ENCODE measurements around the gene ZRANB3.
"Not testable (repeated sequence)": the region's sequence is repeated elsewhere in the genome, so short reads cannot be mapped to it uniquely, and the experiment has no call there.

ZRANB3 gene

DNA sequence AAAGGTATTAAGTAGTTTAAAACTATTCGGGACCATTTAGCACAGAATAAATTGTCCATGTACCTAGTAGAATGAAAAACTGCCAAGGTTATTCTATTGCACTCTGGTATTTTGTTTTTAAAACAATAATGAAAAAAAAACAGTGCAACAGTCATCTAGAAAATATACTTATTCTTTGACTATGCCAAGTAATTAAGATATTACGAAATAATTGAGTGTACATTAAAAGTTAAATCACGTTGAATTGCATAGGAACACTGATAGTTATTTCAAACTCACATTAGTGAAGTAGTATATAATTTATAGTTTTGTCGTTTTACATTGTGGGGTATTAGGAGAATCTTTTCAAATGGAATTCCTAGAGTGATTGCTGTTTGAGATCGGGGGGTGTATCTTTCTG lies 20.3 kb upstream of the ZRANB3 start:
- H3K4me3 ChIP-seq = no peak overlapping the region
- H3K36me3 ChIP-seq (ENCODE audit: insufficient read depth, low read length) = peaks cover 21% of the 10 kb centered on the region
- no peak overlapping the region for H3K27ac ChIP-seq
- H3K9ac ChIP-seq (ENCODE audit: insufficient read length) = no peak overlapping the region
- TF ChIP-seq FOXP2 (optimal IDR thresholded peaks at IDR 0.05; ENCODE audit: control extremely low read depth, extremely low read length, insufficient read depth) (no peak), EZH2 (IDR thresholded peaks at IDR 0.05) (no peak), POLR2AphosphoS5 (IDR thresholded peaks at IDR 0.05; ENCODE audit: borderline replicate concordance, low read depth, low read length) (no peak)
- DNase-seq (ENCODE audit: low read depth, low spot score) = no peak
- 0 out of 2 replicates have a peak, but pooled peaks cover 2% of the 10 kb centered on the region for H3K9me3 ChIP-seq (ENCODE audit: low read depth, low read length)

DNA sequence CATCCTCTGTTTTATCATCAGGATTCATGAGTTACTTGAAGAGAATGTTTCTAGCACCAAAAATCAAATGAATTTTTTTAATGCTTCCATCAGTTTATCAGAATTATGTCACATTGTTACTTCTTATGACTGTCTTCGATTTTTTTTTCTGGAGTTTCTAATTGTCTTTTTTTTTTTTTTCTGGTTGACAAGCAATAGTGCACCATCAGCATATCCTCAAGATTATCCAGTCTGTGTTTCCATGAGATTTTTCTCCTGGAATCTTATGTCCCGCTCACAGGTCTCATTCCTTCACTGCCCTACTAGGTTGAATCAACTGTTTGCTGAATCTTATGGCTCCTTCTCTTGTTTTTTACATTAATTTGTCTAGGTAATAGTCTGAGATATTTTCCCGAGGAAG lies 16.3 kb upstream of the ZRANB3 start:
- H3K4me3 ChIP-seq = no peak overlapping the region
- no peaks in the 10 kb centered on the region for H3K9me3 ChIP-seq (ENCODE audit: low read depth, low read length)
- TF ChIP-seq POLR2AphosphoS5 (IDR thresholded peaks at IDR 0.05; ENCODE audit: borderline replicate concordance, low read depth, low read length) = no peak
- peaks cover 11% of the 10 kb centered on the region; the same call in 1 of the 2 replicates for H3K36me3 ChIP-seq (ENCODE audit: insufficient read depth, low read length)
- H3K27ac ChIP-seq = peak overlapping the region; percentile 33; the same call in 1 of the 2 replicates
- DNase-seq (ENCODE audit: low read depth, low spot score) = no peak
- no peak overlapping the region for H3K9ac ChIP-seq (ENCODE audit: insufficient read length)

DNA sequence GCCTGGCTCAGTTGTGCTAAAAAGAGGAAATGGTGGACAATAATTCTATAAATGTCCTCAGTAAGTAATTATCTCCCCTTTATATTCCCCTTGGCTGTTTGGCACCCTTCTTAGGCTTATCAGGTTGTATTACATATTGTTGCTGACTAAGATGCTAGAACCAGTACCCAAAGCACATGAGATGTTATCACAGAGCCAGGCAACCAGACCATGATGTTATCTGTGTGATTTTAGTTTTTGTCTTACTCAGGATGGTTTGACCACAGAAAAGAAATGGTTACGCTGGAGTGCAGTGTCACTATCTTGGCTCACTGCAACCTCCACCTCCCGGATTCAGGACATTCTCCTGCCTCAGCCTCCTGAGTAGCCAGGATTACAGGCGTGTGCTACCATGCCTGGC lies 15.4 kb upstream of the ZRANB3 start:
- H3K36me3 ChIP-seq (ENCODE audit: insufficient read depth, low read length) = peaks cover 11% of the 10 kb centered on the region; the same call in 1 of the 2 replicates
- H3K27ac ChIP-seq = no peak overlapping the region
- no peak overlapping the region for H3K9ac ChIP-seq (ENCODE audit: insufficient read length)
- no peak overlapping the region for H3K4me3 ChIP-seq
- H3K9me3 ChIP-seq (ENCODE audit: low read depth, low read length) = no peaks in the 10 kb centered on the region
- TF ChIP-seq EZH2 (IDR thresholded peaks at IDR 0.05) (no peak), FOXP2 (optimal IDR thresholded peaks at IDR 0.05; ENCODE audit: control extremely low read depth, extremely low read length, insufficient read depth) (no peak), POLR2AphosphoS5 (IDR thresholded peaks at IDR 0.05; ENCODE audit: borderline replicate concordance, low read depth, low read length) (no peak)
- no peak for DNase-seq (ENCODE audit: low read depth, low spot score)

DNA sequence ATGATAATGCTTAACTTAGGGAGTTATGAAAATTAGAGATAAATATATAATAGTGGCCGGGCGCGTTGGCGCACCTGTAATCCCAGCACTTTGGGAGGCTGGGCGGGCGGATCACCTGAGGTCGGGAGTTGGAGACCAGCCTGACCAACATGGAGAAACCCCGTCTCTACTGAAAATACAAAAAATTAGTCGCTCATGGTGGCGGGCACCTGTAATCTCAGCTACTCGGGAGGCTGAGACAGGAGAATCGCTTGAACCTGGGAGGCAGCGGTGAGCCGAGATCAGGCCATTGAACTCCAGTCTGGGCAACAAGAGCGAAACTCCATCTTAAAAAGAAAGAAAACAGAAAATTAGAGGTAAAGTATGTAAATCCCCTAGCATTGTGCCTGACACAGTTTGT lies 2.5 kb upstream of the ZRANB3 start:
- H3K9me3 ChIP-seq (ENCODE audit: low read depth, low read length); DNase-seq (ENCODE audit: low read depth, low spot score); H3K9ac ChIP-seq (ENCODE audit: insufficient read length); H3K27ac ChIP-seq; H3K4me3 ChIP-seq: not testable (repeated sequence)
- H3K36me3 ChIP-seq (ENCODE audit: insufficient read depth, low read length) = peaks cover 16% of the 10 kb centered on the region

DNA sequence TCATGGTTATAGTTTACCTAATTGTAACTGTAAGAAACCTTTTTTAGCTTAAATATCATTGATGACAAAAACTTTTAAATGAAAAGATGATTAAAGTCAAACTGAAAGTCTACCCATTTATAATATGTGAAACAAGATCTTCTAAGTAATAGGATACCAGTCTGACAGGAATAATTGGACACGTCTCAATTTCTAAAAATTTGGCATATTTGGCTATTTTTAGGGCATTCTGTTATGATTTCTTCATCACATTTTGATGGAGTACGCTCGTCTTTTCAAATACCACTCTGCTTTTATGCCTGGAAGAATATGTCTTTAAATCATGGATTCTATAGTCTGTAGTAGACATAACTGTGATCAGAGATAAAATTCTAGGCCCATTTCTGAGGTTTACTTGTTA lies 1.6 kb upstream of the ZRANB3 start:
- Histone ChIP-seq H3K9ac (ENCODE audit: insufficient read length) (peak overlapping the region; percentile 92), H3K36me3 (ENCODE audit: insufficient read depth, low read length) (peaks cover 12% of the 10 kb centered on the region), H3K27ac (no peak overlapping the region), H3K4me3 (peak overlapping the region; percentile 91), H3K9me3 (ENCODE audit: low read depth, low read length) (0 out of 2 replicates have a peak, but pooled peaks cover 3% of the 10 kb centered on the region)
- DNase-seq (ENCODE audit: low read depth, low spot score) = no peak
- TF ChIP-seq POLR2AphosphoS5 (IDR thresholded peaks at IDR 0.05; ENCODE audit: borderline replicate concordance, low read depth, low read length) (no peak), EZH2 (IDR thresholded peaks at IDR 0.05) (no peak)

DNA sequence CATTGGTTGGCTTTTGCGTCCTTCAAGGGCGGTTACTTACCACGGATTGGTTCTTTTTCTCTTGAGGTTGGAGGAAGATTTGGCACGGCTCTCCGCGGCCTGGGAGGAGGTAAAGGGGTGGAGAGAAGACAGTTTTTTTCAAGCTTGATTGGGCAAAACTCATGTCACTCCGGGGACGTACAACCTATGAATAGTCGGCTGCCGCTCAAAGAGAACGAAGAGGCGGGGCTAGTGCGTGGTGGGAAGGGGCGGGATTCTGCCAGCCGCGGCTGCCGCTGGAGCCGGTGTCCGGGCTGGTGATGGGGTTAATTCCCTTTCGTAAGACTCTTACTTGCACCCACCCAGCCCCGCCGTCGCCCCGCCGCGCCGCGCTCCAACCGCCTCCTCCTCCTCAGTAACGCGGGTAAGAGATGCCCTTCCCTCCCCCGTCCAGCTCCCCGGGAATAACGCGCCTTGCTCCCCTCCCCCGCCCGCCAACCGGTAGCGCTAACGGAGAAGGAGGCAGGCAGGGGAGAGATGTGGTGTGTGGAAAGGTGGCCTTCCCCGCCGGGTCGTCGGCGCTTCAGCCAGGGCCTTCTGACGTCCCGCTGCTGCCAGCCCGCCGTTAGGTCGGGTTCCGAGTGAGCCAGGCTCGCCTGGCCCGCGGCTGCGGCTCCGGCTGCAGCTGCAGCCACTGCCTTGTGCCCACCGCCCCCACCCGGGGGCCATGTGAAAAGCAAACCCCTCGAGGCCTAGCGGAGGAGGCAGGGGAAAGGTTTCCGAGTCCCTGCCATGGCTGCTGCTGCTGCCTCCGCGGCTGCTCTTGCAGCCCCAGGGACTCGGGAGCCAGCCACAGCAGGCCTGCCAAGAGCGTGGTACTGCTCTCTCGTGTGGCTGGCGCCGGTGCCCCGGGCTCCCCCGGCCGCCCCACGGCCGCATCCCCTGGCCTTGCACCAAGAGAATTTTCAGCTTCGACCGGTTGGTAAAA lies 496 bp upstream of the ZRANB3 start, which contains the start of gene R3HDM1:
TSS of gene R3HDM1 (plus strand) at position 254 of the 967 bp plus-strand sequence. CDS start 73,362 bp downstream, outside the sequence.
- Histone ChIP-seq H3K36me3 (ENCODE audit: insufficient read depth, low read length) (peaks cover 12% of the 10 kb centered on the region), H3K4me3 (peak within 1 kb of the TSS; percentile 91), H3K9me3 (ENCODE audit: low read depth, low read length) (no peaks in the 10 kb centered on the region), H3K9ac (ENCODE audit: insufficient read length) (peak within 1 kb of the TSS; percentile 92), H3K27ac (peak within 1 kb of the TSS; percentile 96)
- DNase-seq (ENCODE audit: low read depth, low spot score) = peak; percentile 100
- no peak for TF ChIP-seq EZH2 (IDR thresholded peaks at IDR 0.05)
- no peak for TF ChIP-seq FOXP2 (optimal IDR thresholded peaks at IDR 0.05; ENCODE audit: control extremely low read depth, extremely low read length, insufficient read depth)
- TF ChIP-seq POLR2AphosphoS5 (IDR thresholded peaks at IDR 0.05; ENCODE audit: borderline replicate concordance, low read depth, low read length) = peak; percentile 57; the same call in 1 of the 2 replicates

DNA sequence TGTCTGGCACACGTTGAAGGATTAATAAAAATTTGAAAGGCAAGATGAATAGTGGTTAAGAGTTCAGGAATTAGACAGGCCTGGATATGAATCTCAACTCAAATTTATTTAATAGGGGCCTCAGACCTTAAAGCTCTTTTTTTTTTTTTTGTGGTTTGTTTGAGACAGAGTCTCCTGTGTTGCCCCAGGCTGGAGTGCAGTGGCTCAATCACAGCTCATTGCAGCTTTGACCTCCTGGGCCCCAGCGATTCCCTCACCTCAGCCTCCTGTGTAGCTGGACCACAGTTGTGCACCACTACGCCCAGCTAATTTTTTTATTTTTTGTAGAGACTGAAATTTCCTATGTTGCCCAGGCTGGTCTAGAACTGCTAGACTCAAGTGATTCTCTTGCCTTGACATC lies 3.0 kb downstream of the ZRANB3 start:
- H3K9ac ChIP-seq (ENCODE audit: insufficient read length) = no peak overlapping the region
- TF ChIP-seq POLR2AphosphoS5 (IDR thresholded peaks at IDR 0.05; ENCODE audit: borderline replicate concordance, low read depth, low read length) (no peak), FOXP2 (optimal IDR thresholded peaks at IDR 0.05; ENCODE audit: control extremely low read depth, extremely low read length, insufficient read depth) (no peak), EZH2 (IDR thresholded peaks at IDR 0.05) (no peak)
- H3K27ac ChIP-seq = no peak overlapping the region
- H3K4me3 ChIP-seq = no peak overlapping the region
- H3K36me3 ChIP-seq (ENCODE audit: insufficient read depth, low read length) = peaks cover 4% of the 10 kb centered on the region; the same call in 1 of the 2 replicates
- no peaks in the 10 kb centered on the region for H3K9me3 ChIP-seq (ENCODE audit: low read depth, low read length)
- DNase-seq (ENCODE audit: low read depth, low spot score) = no peak

DNA sequence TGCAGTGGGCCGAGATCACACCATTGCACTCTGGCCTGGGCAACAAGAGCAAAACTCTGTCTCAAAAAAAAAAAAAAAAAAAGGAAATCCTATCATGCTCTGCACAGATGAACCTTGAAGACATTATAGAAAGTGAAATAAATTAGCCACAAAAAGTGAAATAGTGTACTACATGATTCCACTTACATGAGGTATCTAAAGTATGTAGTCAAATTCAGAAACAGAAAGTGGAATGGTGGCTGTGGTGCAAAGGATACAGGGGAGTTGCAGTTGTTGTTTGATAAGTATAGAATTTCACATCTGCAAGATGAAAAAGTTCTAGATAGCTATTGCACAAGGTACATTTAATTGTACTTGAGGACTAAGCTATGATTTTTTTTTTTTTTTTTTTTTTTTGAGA lies 5.2 kb downstream of the ZRANB3 start:
- peaks cover 14% of the 10 kb centered on the region for H3K36me3 ChIP-seq (ENCODE audit: insufficient read depth, low read length)
- H3K4me3 ChIP-seq = no peak overlapping the region

More for the DNA sequence above, 5.2 kb downstream of the ZRANB3 start:
- TF ChIP-seq POLR2AphosphoS5 (IDR thresholded peaks at IDR 0.05; ENCODE audit: borderline replicate concordance, low read depth, low read length) = no peak
- no peak for TF ChIP-seq FOXP2 (optimal IDR thresholded peaks at IDR 0.05; ENCODE audit: control extremely low read depth, extremely low read length, insufficient read depth)
- TF ChIP-seq EZH2 (IDR thresholded peaks at IDR 0.05) = no peak
- Histone ChIP-seq H3K9ac (ENCODE audit: insufficient read length) (no peak overlapping the region), H3K27ac (no peak overlapping the region), H3K9me3 (ENCODE audit: low read depth, low read length) (no peaks in the 10 kb centered on the region)
- no peak for DNase-seq (ENCODE audit: low read depth, low spot score)
